Measurements from ENCODE around the gene CRYBB3. TPM values are rescaled to one million over a fixed set of nuclear protein-coding genes. Genes with fewer than 3 reads are reported as not detected.

The CRYBB3 gene
- total and polyA plus RNA-seq, 12 donors, result 0.50 to 2.7 (median 0.57) TPM; not detected in 7

DNA sequence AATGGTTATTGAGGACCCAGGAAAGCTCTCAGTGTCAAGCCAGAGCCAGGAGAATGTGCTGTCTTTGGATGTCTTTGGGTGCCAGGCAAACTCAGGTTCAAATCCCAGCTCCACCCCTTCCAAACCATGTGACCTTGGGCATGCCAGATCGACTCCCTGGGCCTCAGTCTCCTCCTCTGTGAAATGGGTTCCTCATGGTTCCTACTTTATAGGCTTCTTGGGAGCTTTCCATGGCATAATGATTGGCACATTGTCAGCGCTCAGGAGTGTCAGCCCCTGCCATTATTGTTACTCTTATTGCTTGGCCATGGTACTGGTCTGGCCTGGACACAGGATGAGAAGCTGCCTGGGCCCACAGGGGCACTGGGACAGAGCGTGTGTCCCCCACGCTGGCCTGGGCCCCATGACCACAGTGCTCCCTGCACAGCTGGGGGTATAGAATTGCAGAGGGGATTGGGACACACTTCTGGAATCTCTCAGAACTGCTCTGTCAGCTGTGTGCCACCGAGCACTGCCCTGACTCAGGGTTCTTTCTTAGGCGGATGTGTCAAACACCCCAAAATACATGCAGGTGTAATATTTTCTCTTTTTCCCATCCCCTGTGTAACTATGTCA lies 37.6 kb upstream of the CRYBB3 start:
- Histone ChIP-seq H3K36me3 (replicated peaks in 1 of 2) (no peaks in the 10 kb centered on the region), H3K9me3 (replicated peaks in 1 of 3) (no peaks in the 10 kb centered on the region), H3K27me3 (no peaks in the 10 kb centered on the region), H3K4me3 (no peak overlapping the region), H3K27ac (no peak overlapping the region), H3K4me1 (replicated peaks in 1 of 2) (peaks cover 0 to 16% of the 10 kb centered on the region in 2 donors)
- no peak for DNase-seq
- WGBS, 4 donors, result 91 to 98% (median 94%) methylated on average over 4 to 6 of the region's 6 CpGs
- intact Hi-C loops (cut with DNase I), result no loop called here
- TF ChIP-seq, protein P1, sequence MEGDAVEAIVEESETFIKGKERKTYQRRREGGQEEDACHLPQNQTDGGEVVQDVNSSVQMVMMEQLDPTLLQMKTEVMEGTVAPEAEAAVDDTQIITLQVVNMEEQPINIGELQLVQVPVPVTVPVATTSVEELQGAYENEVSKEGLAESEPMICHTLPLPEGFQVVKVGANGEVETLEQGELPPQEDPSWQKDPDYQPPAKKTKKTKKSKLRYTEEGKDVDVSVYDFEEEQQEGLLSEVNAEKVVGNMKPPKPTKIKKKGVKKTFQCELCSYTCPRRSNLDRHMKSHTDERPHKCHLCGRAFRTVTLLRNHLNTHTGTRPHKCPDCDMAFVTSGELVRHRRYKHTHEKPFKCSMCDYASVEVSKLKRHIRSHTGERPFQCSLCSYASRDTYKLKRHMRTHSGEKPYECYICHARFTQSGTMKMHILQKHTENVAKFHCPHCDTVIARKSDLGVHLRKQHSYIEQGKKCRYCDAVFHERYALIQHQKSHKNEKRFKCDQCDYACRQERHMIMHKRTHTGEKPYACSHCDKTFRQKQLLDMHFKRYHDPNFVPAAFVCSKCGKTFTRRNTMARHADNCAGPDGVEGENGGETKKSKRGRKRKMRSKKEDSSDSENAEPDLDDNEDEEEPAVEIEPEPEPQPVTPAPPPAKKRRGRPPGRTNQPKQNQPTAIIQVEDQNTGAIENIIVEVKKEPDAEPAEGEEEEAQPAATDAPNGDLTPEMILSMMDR (IDR thresholded peaks at IDR 0.05), result no peak
- TF ChIP-seq POLR2A (IDR thresholded peaks at IDR 0.05), result no peak

DNA sequence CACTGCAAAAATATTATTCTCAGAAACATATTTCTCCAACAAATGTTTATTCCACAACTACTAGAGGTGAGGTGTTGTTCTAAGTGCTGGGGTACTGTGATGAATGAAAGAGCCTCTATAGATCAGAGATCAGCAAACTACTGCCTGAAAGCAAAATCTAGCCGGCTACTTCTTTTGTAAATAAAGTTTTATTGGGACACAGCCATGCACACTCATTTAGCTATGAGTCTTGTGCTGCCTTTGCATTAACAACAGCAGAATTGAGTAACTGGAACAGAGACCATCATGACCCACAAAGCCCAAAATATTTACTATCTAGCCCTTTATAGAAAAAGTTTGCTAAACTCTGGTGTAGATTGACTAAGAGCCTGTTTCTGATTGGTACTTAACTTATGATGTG lies 37.1 kb upstream of the CRYBB3 start:
- H3K4me3 ChIP-seq, result no peak overlapping the region
- no peaks in the 10 kb centered on the region for H3K27me3 ChIP-seq
- no peak overlapping the region for H3K27ac ChIP-seq
- intact Hi-C loops (cut with DNase I), result no loop called here
- no peaks in the 10 kb centered on the region for H3K36me3 ChIP-seq (replicated peaks in 1 of 2)
- H3K4me1 ChIP-seq (replicated peaks in 1 of 2), result peaks cover 0 to 19% of the 10 kb centered on the region in 2 donors
- 94 to 100% (median 97%) methylated on average over 1 of the region's 1 CpG for WGBS, 4 donors
- TF ChIP-seq, protein P1 (IDR thresholded peaks at IDR 0.05), result no peak
- no peaks in the 10 kb centered on the region for H3K9me3 ChIP-seq (replicated peaks in 1 of 3)
- no peak for DNase-seq

DNA sequence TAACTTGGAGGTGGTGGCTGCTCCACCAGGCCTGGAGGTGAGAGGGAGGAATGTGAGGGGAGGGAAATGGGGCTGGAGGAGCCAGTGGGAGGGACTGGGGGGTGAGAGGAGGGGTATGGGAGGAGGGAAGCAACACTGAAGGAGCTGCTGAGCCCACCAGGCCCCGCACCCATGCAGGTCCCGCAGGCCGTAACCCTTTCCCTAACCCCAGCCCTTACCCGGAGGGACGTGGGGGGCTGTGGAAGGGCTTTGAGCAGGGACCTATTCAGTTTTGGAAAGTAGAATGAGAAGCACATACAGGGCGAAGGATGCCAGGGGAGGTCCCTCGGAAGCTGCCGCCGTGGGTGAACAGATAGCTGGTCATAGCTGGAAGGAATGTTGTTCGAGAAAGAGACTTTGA lies 33.9 kb upstream of the CRYBB3 start:
- WGBS, 4 donors, result 93 to 97% (median 96%) methylated on average over 10 of the region's 10 CpGs
- no peaks in the 10 kb centered on the region for H3K9me3 ChIP-seq (replicated peaks in 1 of 3)
- H3K27me3 ChIP-seq, result no peaks in the 10 kb centered on the region
- H3K4me1 ChIP-seq (replicated peaks in 1 of 2), result peaks cover 0 to 14% of the 10 kb centered on the region in 2 donors
- intact Hi-C loops (cut with DNase I), result no loop called here
- no peaks in the 10 kb centered on the region for H3K36me3 ChIP-seq (replicated peaks in 1 of 2)
- no peak overlapping the region for H3K4me3 ChIP-seq
- TF ChIP-seq, protein P1 (IDR thresholded peaks at IDR 0.05), result no peak
- TF ChIP-seq POLR2A (IDR thresholded peaks at IDR 0.05), result no peak
- H3K27ac ChIP-seq, result no peak overlapping the region
- DNase-seq, result no peak

DNA sequence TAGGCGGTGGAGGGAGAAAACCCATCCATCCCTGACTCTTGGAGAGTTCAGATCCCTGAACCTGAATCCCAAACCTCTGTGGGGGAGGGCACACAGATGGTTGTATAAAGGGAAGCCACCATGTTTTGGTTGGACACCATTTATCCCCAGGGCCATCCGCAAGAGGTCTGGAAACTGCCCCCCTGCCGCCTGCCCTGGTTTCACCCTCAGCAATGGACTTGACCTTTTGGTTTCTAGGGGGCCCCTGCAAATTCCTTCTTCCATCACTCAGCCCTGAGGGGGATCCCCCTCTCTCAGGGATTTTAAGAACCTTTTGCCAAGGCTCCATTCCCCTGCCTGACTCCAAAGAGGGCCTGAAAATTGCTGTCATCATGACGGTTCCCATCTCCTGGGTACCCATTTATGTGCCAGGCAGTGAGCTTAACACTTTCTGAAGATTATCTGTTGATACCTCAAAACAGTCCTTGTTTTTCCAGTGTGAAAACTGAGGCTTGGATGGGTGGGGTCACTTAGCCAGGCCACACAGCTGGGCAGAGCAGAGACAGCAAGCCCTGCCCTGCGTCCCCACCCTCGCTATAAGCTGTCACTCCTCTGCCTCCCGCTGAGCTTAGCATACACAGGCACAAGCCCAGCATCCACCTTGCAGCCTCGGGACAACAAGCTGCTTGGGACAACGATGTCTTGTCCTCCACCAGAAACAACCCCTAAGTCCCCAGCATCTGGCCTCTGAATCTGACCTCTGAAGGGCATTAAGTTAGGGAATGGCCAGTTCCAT lies 33.2 kb upstream of the CRYBB3 start:
- H3K4me1 ChIP-seq (replicated peaks in 1 of 2), result peaks cover 0 to 14% of the 10 kb centered on the region in 2 donors
- no peak for DNase-seq
- peak overlapping the region in 1 of 5 donors; percentile 44 for H3K27ac ChIP-seq
- no peak overlapping the region for H3K4me3 ChIP-seq
- WGBS, 4 donors, result 79 to 95% (median 83%) methylated on average over 6 to 9 of the region's 9 CpGs
- no peaks in the 10 kb centered on the region for H3K36me3 ChIP-seq (replicated peaks in 1 of 2)
- intact Hi-C loops (cut with DNase I), result no loop called here
- H3K27me3 ChIP-seq, result no peaks in the 10 kb centered on the region
- no peaks in the 10 kb centered on the region for H3K9me3 ChIP-seq (replicated peaks in 1 of 3)
- TF ChIP-seq, protein P1 (IDR thresholded peaks at IDR 0.05), result no peak

All from adrenal gland (tissue), 12 donors.